Astrocyte of the cerebellum (primary cell): ENCODE results near the gene PATE1.

Experiments
- DNase-seq: peaks from one replicate; pipeline ENCODE4 v3.0.0-alpha.2; 2011; ENCODE audit warnings: low read depth
- H3K4me3 ChIP-seq: 2 replicates; pipeline ENCODE4 v1.5.1; 2011; ENCODE audit warnings: mild to moderate bottlenecking, low read depth, low read length, moderate library complexity
- in situ Hi-C: cut with HindIII; loops from 2 replicates; pipeline ENCODE4 v1.10.0; 2017; ENCODE audit warnings: low sequenced_read_pairs
- TF ChIP-seq, protein P1 (sequence below): IDR thresholded peaks from 2 replicates; pipeline ENCODE4 v1.5.1; 2012; ENCODE audit warnings: low read length, low read depth, moderate library complexity, mild to moderate bottlenecking; ENCODE audit errors: missing control alignments

The PATE1 gene

DNA sequence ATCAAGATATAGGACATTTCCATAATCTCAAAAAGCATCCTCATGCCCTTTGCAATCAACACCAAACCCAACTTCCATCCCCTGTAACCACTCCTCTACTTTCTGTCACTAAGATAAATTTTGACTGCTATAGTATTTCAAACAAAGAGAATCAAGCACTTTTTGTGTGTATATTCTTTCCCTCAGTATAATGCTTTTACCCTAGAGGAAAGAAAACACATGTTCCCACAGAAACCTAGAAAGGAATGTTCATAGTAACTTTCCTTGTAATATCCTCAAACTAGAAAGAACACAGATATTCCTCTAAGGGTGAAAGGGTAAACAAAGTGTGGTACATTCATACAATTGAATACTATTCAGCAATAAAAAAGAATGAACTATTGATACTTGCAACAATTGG is 5.5 kb upstream of the PATE1 start:
- TF ChIP-seq, protein P1, sequence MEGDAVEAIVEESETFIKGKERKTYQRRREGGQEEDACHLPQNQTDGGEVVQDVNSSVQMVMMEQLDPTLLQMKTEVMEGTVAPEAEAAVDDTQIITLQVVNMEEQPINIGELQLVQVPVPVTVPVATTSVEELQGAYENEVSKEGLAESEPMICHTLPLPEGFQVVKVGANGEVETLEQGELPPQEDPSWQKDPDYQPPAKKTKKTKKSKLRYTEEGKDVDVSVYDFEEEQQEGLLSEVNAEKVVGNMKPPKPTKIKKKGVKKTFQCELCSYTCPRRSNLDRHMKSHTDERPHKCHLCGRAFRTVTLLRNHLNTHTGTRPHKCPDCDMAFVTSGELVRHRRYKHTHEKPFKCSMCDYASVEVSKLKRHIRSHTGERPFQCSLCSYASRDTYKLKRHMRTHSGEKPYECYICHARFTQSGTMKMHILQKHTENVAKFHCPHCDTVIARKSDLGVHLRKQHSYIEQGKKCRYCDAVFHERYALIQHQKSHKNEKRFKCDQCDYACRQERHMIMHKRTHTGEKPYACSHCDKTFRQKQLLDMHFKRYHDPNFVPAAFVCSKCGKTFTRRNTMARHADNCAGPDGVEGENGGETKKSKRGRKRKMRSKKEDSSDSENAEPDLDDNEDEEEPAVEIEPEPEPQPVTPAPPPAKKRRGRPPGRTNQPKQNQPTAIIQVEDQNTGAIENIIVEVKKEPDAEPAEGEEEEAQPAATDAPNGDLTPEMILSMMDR, result no peak
- in situ Hi-C loops, result no loop called here
- DNase-seq, result no peak

DNA sequence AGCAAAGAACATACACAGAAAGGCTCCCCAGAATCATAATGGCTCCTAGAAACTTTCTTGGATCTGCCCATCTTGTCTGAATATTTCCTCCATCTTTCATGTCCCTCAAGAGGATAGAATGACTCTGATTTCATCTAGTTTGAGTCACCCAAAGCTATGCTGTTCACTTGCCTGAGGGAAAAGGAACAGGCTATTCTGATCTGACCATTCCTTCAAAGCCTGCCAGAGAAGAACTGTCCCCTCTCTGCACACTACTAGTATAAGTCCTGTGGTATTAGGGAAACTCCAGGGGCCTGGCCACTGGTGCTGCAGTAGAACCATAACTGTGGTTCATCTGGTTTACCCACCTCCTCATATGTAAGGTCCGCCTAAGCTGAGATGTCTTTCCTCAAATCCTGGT is 2.4 kb upstream of the PATE1 start:
- no peak overlapping the region for H3K4me3 ChIP-seq
- TF ChIP-seq, protein P1, result no peak
- no peak for DNase-seq
- in situ Hi-C loops, result no loop called here

More for the DNA sequence above, 5.5 kb upstream of the PATE1 start:
- H3K4me3 ChIP-seq, result no peak overlapping the region

DNA sequence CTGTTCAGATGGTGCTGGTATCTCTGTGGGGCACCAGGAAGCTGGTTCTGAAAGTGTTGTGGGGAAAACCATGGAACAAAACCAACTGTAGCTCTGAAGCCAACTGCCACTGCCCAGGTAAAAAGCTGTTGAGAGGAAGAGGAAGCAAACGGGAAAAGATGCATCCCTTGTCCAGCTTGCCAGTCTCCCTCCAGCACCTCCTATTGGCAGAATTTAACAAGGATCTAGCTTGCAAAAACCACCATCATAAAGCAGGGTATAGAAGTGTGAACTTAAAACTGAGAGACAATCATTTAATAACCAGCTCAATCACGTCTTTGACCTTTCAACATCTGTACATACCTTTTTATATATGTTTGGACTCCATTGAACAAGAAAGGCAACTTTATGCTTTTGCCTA is 4.5 kb downstream of the PATE1 start:
- no peak for DNase-seq
- TF ChIP-seq, protein P1, result no peak
- in situ Hi-C loops, result no loop called here
- no peak overlapping the region for H3K4me3 ChIP-seq

DNA sequence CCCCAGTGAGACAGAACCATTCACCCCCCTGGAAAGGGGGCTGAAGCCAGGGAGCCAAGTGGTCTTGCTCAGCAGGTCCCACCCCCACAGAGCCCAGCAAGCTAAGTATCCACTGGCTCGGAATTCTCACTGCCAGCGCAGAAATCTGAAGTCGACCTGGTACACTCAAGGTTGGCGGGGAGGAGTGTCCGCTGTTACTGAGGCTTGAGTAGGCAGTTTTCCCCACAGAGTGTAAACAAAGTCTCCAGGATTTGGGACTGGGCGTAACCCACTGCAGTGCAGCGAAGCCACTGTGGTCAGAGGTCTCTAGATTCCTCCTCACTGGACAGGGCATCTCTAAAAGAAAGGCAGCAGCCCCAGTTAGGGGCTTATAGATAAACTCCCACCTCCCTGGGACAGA is 10.0 kb downstream of the PATE1 start:
- DNase-seq, result no peak
- TF ChIP-seq, protein P1, result no peak
- in situ Hi-C loops, result no loop called here
- no peak overlapping the region for H3K4me3 ChIP-seq

DNA sequence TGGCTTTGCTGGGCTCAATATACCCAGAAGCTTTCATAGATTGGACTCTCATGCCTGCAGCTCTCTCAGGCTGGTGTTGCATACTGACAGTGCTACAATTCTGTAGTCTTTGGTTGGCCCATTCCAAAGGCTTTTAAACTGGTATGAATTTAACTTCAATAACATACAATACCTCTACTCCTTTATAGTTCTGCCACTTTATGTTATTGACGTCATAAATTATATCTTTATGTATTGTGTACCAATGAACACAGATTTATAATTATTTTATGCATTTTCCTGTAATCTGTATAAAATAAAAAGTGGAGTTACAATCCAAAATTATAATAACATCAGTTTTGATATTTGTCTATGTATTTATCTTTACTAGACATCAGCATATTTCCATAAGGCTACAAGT is 16.4 kb downstream of the PATE1 start:
- DNase-seq, result no peak
- TF ChIP-seq, protein P1, result no peak
- no peak overlapping the region for H3K4me3 ChIP-seq
- in situ Hi-C loops, result no loop called here

DNA sequence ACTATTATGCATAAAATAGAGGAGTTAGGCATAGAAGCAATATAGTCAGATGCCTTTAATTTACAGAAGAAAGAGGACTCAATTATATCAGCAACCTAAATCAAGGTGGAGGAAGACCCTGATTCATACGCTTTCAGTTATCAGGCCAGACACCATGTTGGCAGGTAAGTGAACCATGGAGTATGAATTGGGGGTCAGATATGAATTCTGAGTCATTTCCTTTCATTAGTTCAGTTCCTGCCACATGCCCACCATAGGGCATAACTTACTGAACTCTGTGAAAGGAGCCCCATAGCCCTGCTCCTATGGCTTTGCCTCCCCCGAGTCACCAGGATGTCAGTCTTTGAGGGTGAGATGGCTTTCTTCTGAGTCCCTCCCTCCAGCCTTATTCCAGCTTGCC is 17.4 kb downstream of the PATE1 start:
- in situ Hi-C loops, result no loop called here
- no peak overlapping the region for H3K4me3 ChIP-seq
- DNase-seq, result no peak

More for the DNA sequence above, 17.4 kb downstream of the PATE1 start:
- TF ChIP-seq, protein P1, result no peak
